DND-41 (cell line): ENCODE results near the gene PDE4C.

ENCODE experiments used
- EZH2 ChIP-seq: IDR thresholded peaks from 3 replicates; pipeline ENCODE4 v1.6.1; 2012; ENCODE audit warnings: borderline replicate concordance, low read depth, mild to moderate bottlenecking, moderate library complexity, low read length, inconsistent platforms; ENCODE audit not compliant: severe bottlenecking
- TF ChIP-seq, protein P1 (sequence below): IDR thresholded peaks from 2 replicates; pipeline ENCODE4 v1.5.1; 2012; ENCODE audit warnings: borderline replicate concordance, low read length, moderate library complexity, mild to moderate bottlenecking; ENCODE audit not compliant: poor library complexity, severe bottlenecking; ENCODE audit errors: extremely low read depth

DNA sequence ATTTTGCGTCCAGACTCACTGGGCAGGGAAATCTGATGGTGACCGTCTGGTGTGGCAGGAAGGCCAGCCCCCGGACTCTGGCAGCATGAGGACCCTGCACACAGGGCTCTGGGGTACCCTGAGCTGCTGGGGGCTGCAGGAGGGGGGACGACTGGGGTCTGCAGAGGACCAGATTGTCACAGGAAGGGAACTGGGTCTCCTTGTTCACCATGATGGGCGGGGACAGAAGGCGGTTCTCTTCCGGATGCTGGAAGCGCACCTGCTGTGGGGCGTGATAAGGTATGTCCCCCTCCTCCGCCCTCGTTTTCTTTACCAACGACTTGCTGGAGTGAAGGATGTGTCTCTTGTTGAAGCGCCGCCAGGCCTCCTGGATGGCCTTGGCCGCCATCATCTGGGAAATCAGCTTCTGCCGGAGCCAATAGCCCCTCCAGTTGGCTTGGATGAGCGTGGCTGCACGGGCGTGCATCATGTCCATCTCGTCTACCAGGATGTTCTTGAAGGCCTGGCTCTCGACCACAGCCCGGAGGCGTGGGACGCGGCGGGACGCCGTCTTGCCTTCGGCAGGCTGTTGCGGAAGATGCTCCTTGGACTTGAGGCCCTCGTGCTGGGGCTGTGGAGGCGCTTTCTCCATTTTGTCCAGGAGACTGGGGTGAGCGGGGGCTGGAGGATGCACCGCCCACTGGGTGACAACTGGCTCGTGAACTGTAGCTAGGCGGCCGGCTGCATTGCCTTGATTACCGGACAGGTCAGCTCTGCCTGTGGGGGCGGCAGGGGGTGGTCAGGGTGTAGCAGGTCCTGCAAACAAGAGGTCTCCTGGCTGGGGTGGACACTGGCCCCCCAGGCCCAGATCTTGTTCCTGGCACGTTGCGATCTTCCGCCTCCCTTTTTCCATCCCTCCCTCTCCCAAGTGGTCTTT is 40.8 kb upstream of the PDE4C start:
- TF ChIP-seq EZH2, result no peak
- TF ChIP-seq, protein P1, sequence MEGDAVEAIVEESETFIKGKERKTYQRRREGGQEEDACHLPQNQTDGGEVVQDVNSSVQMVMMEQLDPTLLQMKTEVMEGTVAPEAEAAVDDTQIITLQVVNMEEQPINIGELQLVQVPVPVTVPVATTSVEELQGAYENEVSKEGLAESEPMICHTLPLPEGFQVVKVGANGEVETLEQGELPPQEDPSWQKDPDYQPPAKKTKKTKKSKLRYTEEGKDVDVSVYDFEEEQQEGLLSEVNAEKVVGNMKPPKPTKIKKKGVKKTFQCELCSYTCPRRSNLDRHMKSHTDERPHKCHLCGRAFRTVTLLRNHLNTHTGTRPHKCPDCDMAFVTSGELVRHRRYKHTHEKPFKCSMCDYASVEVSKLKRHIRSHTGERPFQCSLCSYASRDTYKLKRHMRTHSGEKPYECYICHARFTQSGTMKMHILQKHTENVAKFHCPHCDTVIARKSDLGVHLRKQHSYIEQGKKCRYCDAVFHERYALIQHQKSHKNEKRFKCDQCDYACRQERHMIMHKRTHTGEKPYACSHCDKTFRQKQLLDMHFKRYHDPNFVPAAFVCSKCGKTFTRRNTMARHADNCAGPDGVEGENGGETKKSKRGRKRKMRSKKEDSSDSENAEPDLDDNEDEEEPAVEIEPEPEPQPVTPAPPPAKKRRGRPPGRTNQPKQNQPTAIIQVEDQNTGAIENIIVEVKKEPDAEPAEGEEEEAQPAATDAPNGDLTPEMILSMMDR, result no peak
